ENCODE measurements around the gene B3GAT1. TPM values are rescaled to one million over a fixed set of nuclear protein-coding genes. Genes with fewer than 3 reads are reported as not detected.

Gene B3GAT1
- total RNA-seq, 1 donor from 2014 or later, result 0.74 TPM

GRCh38 chr11:134425816-134426536, 13.9 kb upstream of the B3GAT1 start:
- Histone ChIP-seq H3K27me3 (no peaks in the 10 kb centered on the region), H3K4me3 (no peak overlapping the region), H3K4me1 (no peaks in the 10 kb centered on the region), H3K9me3 (no peaks in the 10 kb centered on the region), H3K27ac (no peak overlapping the region), H3K36me3 (no peaks in the 10 kb centered on the region)
- no peak for TF ChIP-seq CTCF (IDR thresholded peaks at IDR 0.05)
- no peak for TF ChIP-seq POLR2AphosphoS5 (IDR thresholded peaks at IDR 0.05; ENCODE audit: insufficient read depth in 1 of 2, low read depth in 1 of 2)
- TF ChIP-seq POLR2A (IDR thresholded peaks at IDR 0.05), result no peak
- intact Hi-C loops (cut with DNase I), result no loop called here
- DNase-seq (ENCODE audit: extremely low spot score in 2 of 2), result no peak

- Histone ChIP-seq H3K4me3 (no peak overlapping the region), H3K4me1 (no peaks in the 10 kb centered on the region), H3K27ac (no peak overlapping the region), H3K9me3 (no peaks in the 10 kb centered on the region), H3K27me3 (no peaks in the 10 kb centered on the region), H3K36me3 (no peaks in the 10 kb centered on the region)
- DNase-seq (ENCODE audit: extremely low spot score in 2 of 2), result no peak
- TF ChIP-seq POLR2AphosphoS5 (IDR thresholded peaks at IDR 0.05; ENCODE audit: insufficient read depth in 1 of 2, low read depth in 1 of 2), result no peak
- no peak for TF ChIP-seq POLR2A (IDR thresholded peaks at IDR 0.05)
- TF ChIP-seq CTCF (IDR thresholded peaks at IDR 0.05), result no peak
- intact Hi-C loops (cut with DNase I), result no loop called here
Observed at GRCh38 chr11:134425413-134425812, 13.4 kb upstream of the B3GAT1 start.

- H3K27ac ChIP-seq, result no peak overlapping the region
- TF ChIP-seq CTCF (IDR thresholded peaks at IDR 0.05) (no peak), POLR2A (IDR thresholded peaks at IDR 0.05) (no peak), POLR2AphosphoS5 (IDR thresholded peaks at IDR 0.05; ENCODE audit: insufficient read depth in 1 of 2, low read depth in 1 of 2) (no peak)
- H3K4me1 ChIP-seq, result no peaks in the 10 kb centered on the region
Observed at GRCh38 chr11:134423106-134423505, 11.1 kb upstream of the B3GAT1 start.

GRCh38 chr11:134417871-134418840, 6.1 kb upstream of the B3GAT1 start:
- TF ChIP-seq POLR2A (IDR thresholded peaks at IDR 0.05) (no peak), POLR2AphosphoS5 (IDR thresholded peaks at IDR 0.05; ENCODE audit: insufficient read depth in 1 of 2, low read depth in 1 of 2) (no peak), CTCF (IDR thresholded peaks at IDR 0.05) (no peak)
- intact Hi-C loops (cut with DNase I), result no loop called here
- Histone ChIP-seq H3K4me1 (peaks cover under 1% of the 10 kb centered on the region), H3K36me3 (no peaks in the 10 kb centered on the region), H3K27me3 (peaks cover 2% of the 10 kb centered on the region), H3K4me3 (no peak overlapping the region), H3K27ac (no peak overlapping the region), H3K9me3 (no peaks in the 10 kb centered on the region)
- no peak for DNase-seq (ENCODE audit: extremely low spot score in 2 of 2)

More at GRCh38 chr11:134423106-134423505, 11.1 kb upstream of the B3GAT1 start:
- H3K4me3 ChIP-seq, result no peak overlapping the region
- no peaks in the 10 kb centered on the region for H3K9me3 ChIP-seq
- intact Hi-C loops (cut with DNase I), result no loop called here
- DNase-seq (ENCODE audit: extremely low spot score in 2 of 2), result no peak
- no peaks in the 10 kb centered on the region for H3K36me3 ChIP-seq
- no peaks in the 10 kb centered on the region for H3K27me3 ChIP-seq
